ENCODE data around the gene FAM228B. TPM values are rescaled to one million over a fixed set of nuclear protein-coding genes. Genes with fewer than 3 reads are reported as not detected.
A peak's percentile ranks its signal among the peaks of the same experiment; 100 is the strongest.

The FAM228B gene
- total and polyA plus RNA-seq, 7 donors = 1.4 to 44.1 (median 24.7) TPM

DNA sequence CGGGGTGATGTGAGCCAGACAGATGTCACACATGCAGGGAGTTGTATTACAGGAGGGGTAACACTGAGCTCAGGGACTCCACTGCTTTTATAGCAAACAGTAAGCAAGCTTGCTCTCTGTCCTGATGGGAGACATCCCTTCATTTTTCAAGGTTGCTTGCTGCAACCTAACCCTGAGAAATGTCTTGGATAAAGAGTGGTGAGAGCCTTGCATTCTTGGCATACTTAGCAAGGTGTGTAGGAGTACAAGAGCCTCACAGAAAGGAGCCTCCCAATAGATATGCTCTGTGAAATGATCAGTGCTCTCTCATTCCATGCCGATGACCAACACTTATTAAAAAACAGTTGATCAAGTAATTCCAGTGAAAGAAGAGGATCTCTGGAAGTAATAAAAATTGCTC is 8.2 kb upstream of the FAM228B start:
- Histone ChIP-seq H3K4me1 (no peaks in the 10 kb centered on the region), H3K9me3 (no peaks in the 10 kb centered on the region), H3K4me3 (no peak overlapping the region), H3K27me3 (no peaks in the 10 kb centered on the region), H3K27ac (no peak overlapping the region), H3K36me3 (peaks cover 0 to 8% (median 0%) of the 10 kb centered on the region in 4 donors)
- no peak for DNase-seq
- intact Hi-C loops (cut with DNase I) = no loop called here
- WGBS, 2 donors = 47 to 49% methylated on average over 2 of the region's 2 CpGs
- TF ChIP-seq CTCF (IDR thresholded peaks at IDR 0.05) (no peak), POLR2A (IDR thresholded peaks at IDR 0.05) (no peak), EP300 (IDR thresholded peaks at IDR 0.05) (no peak), POLR2AphosphoS5 (IDR thresholded peaks at IDR 0.05) (no peak)

- peaks cover 0 to 8% (median 0%) of the 10 kb centered on the region in 4 donors for H3K36me3 ChIP-seq
- no peaks in the 10 kb centered on the region for H3K9me3 ChIP-seq
- 95 to 98% methylated on average over 1 of the region's 1 CpG for WGBS, 2 donors
- no peak for DNase-seq
- no peak overlapping the region for H3K4me3 ChIP-seq
- no peaks in the 10 kb centered on the region for H3K27me3 ChIP-seq
- no peak overlapping the region for H3K27ac ChIP-seq
- intact Hi-C loops (cut with DNase I) = no loop called here
- peaks cover 0 to 17% (median 2%) of the 10 kb centered on the region in 4 donors for H3K4me1 ChIP-seq
- TF ChIP-seq POLR2AphosphoS5 (IDR thresholded peaks at IDR 0.05) (no peak), CTCF (IDR thresholded peaks at IDR 0.05) (no peak), EP300 (IDR thresholded peaks at IDR 0.05) (no peak), POLR2A (IDR thresholded peaks at IDR 0.05) (no peak)
These were observed 5.4 kb upstream of the FAM228B start for GRCh38 chr2:24117902-24118301.

- H3K4me3 ChIP-seq = no peak overlapping the region
- TF ChIP-seq EP300 (IDR thresholded peaks at IDR 0.05) = no peak
- TF ChIP-seq POLR2A (IDR thresholded peaks at IDR 0.05) = no peak
- TF ChIP-seq CTCF (IDR thresholded peaks at IDR 0.05) = no peak
- no peak for TF ChIP-seq POLR2AphosphoS5 (IDR thresholded peaks at IDR 0.05)
- intact Hi-C loops (cut with DNase I) = loop anchor here (10.0 kb wide), 2 partner anchors 264 to 674 kb away; partner anchors contain the start of genes CENPO and PTRHD1
- H3K27ac ChIP-seq = peak overlapping the region in 1 of 4 donors; percentile 91
- H3K36me3 ChIP-seq = no peaks in the 10 kb centered on the region
- WGBS, 2 donors = 85 to 92% methylated on average over 5 of the region's 5 CpGs
- DNase-seq = no peak
- no peaks in the 10 kb centered on the region for H3K27me3 ChIP-seq
- H3K9me3 ChIP-seq = no peaks in the 10 kb centered on the region
- H3K4me1 ChIP-seq = peaks cover 0 to 32% (median 15%) of the 10 kb centered on the region in 4 donors
These were observed 2.2 kb upstream of the FAM228B start for GRCh38 chr2:24121066-24121465.

DNA sequence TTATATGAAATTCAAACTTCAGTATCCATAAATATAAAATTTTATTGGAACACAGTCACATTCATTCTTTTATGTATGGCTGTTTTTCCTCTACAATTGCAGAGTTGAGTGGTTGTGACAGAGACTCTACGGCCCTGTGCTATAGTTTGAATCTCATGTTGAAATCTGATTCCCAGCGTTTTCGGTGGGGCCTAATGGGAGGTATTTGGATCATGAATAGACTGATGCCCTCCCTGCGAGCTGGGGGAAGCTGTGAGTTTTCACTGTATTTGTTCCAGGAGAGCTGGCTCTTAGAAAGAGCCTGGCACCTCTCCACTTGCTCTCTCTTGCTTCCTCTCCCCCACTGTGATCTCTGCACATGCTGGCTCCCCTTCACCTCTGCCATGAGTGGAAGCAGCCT is 1.8 kb upstream of the FAM228B start:
- Histone ChIP-seq H3K4me1 (peaks cover 0 to 32% (median 15%) of the 10 kb centered on the region in 4 donors), H3K36me3 (no peaks in the 10 kb centered on the region), H3K9me3 (no peaks in the 10 kb centered on the region), H3K27ac (peak overlapping the region in 2 of 4 donors; percentile 91 to 92), H3K27me3 (no peaks in the 10 kb centered on the region), H3K4me3 (no peak overlapping the region)
- intact Hi-C loops (cut with DNase I) = loop anchor here (10.0 kb wide), 2 partner anchors 263 to 673 kb away; partner anchors contain the start of genes CENPO and PTRHD1
- TF ChIP-seq POLR2AphosphoS5 (IDR thresholded peaks at IDR 0.05) = no peak
- no peak for TF ChIP-seq POLR2A (IDR thresholded peaks at IDR 0.05)
- TF ChIP-seq EP300 (IDR thresholded peaks at IDR 0.05) = no peak
- TF ChIP-seq CTCF (IDR thresholded peaks at IDR 0.05) = no peak
- no peak for DNase-seq
- WGBS, 2 donors = 80 to 91% methylated on average over 4 of the region's 4 CpGs
